Measurements from ENCODE around the gene PPP6R2.

GRCh38 chr22:50308597-50308935 lies 34.6 kb upstream of the PPP6R2 start:
- TF ChIP-seq CTCF (conservative IDR thresholded peaks at IDR 0.05; ENCODE audit: low read length), result no peak
- no peak for TF ChIP-seq EZH2phosphoT487 (IDR thresholded peaks at IDR 0.05; ENCODE audit: borderline replicate concordance)

Measured in Loucy (cell line).